ENCODE results near the gene SLC6A18.
"Not testable (repeated sequence)": the region's sequence is repeated elsewhere in the genome, so short reads cannot be mapped to it uniquely, and the experiment has no call there.

SLC6A18 gene

GRCh38 chr5:1229023-1229422 lies 3.8 kb downstream of the SLC6A18 start:
- 87% methylated on average over 11 of the region's 11 CpGs for WGBS (ENCODE audit: insufficient coverage)
- POLR2A ChIA-PET; DNase-seq; H3K27ac ChIP-seq (ENCODE audit: insufficient read depth in 1 of 2, low read depth in 1 of 2, low read length in 2 of 2, poor library complexity in 1 of 2, severe bottlenecking in 2 of 2); H3K4me1 ChIP-seq (ENCODE audit: control extremely low read depth in 1 of 4, control insufficient read depth in 4 of 4, insufficient read depth in 4 of 4, low read length in 3 of 4); H3K9me3 ChIP-seq (ENCODE audit: control extremely low read depth in 1 of 5, control insufficient read depth in 4 of 5, insufficient read depth in 2 of 5, low read depth in 1 of 5, low read length in 4 of 5); H3K4me3 ChIP-seq (ENCODE audit: control insufficient read depth in 1 of 7, extremely low read depth in 1 of 7, insufficient read depth in 4 of 7, low read depth in 2 of 7, low read length in 6 of 7); CTCF ChIA-PET; H3K36me3 ChIP-seq (ENCODE audit: control insufficient read depth in 4 of 4, insufficient read depth in 4 of 4, low read length in 3 of 4): not testable (repeated sequence)
- H3K27me3 ChIP-seq (replicated peaks in 2 of 5; ENCODE audit: control insufficient read depth in 4 of 5, insufficient read depth in 5 of 5, low read length in 4 of 5): peaks cover 0 to 52% (median 4%) of the 10 kb centered on the region in 5 experiments

DNA sequence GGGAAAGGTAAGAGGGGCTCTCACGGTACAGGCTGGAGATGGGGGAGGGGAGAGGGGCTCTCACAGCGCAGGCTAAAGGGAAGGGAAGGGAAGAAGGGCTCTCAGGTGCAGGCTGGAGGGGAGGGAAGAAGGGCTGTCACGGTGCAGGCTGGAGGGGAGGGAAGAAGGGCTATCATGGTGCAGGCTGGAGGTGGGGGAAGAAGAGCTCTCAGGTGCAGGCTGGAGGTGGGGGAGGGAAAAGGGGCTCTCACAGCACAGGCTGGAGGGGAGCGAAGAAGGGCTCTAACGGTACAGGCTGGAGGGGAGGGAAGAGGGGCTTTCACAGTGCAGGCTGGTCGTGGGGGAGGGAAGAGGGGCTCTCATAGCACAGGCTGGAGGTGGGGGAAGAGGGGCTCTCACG lies 4.6 kb downstream of the SLC6A18 start:
- Histone ChIP-seq H3K4me3 (ENCODE audit: control insufficient read depth in 1 of 7, extremely low read depth in 1 of 7, insufficient read depth in 4 of 7, low read depth in 2 of 7, low read length in 6 of 7) (no peak overlapping the region), H3K9me3 (ENCODE audit: control extremely low read depth in 1 of 5, control insufficient read depth in 4 of 5, insufficient read depth in 2 of 5, low read depth in 1 of 5, low read length in 4 of 5) (peaks cover 0 to 4% (median 0%) of the 10 kb centered on the region in 5 experiments), H3K36me3 (ENCODE audit: control insufficient read depth in 4 of 4, insufficient read depth in 4 of 4, low read length in 3 of 4) (no peaks in the 10 kb centered on the region), H3K27me3 (replicated peaks in 2 of 5; ENCODE audit: control insufficient read depth in 4 of 5, insufficient read depth in 5 of 5, low read length in 4 of 5) (peaks cover 0 to 53% (median 4%) of the 10 kb centered on the region in 5 experiments), H3K27ac (ENCODE audit: insufficient read depth in 1 of 2, low read depth in 1 of 2, low read length in 2 of 2, poor library complexity in 1 of 2, severe bottlenecking in 2 of 2) (no peak overlapping the region), H3K4me1 (ENCODE audit: control extremely low read depth in 1 of 4, control insufficient read depth in 4 of 4, insufficient read depth in 4 of 4, low read length in 3 of 4) (no peaks in the 10 kb centered on the region)
- POLR2A ChIA-PET: no interaction called here
- CTCF ChIA-PET: interaction anchor here (1.5 kb wide), 1 partner anchor 55 kb away, joined by 4 read pairs; no protein-coding TSS in a partner anchor
- WGBS (ENCODE audit: insufficient coverage): 56% methylated on average over 5 of the region's 7 CpGs
- no peak for DNase-seq

DNA sequence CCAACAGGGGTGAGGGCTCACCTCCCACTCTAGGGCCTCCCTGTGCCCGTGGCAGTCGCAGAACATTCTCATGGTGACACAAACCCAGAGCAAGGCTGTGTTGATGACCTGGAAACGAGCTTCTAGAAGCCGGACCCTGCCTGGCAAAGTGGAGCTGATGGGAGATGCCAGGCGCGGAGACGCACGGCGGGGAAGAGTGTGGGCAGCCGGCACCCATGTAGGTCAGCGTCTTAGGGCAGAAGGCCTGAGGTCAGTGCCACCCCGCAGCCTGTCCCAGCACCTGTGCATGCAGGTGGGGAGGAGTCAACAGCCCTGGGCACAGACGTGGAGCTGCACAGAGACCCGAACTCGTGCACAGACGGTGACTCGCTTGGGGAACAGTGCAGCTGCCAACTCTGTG lies 5.4 kb downstream of the SLC6A18 start:
- H3K27ac ChIP-seq (ENCODE audit: insufficient read depth in 1 of 2, low read depth in 1 of 2, low read length in 2 of 2, poor library complexity in 1 of 2, severe bottlenecking in 2 of 2): no peak overlapping the region
- H3K4me3 ChIP-seq (ENCODE audit: control insufficient read depth in 1 of 7, extremely low read depth in 1 of 7, insufficient read depth in 4 of 7, low read depth in 2 of 7, low read length in 6 of 7): no peak overlapping the region
- peaks cover 0 to 55% (median 4%) of the 10 kb centered on the region in 5 experiments for H3K27me3 ChIP-seq (replicated peaks in 2 of 5; ENCODE audit: control insufficient read depth in 4 of 5, insufficient read depth in 5 of 5, low read length in 4 of 5)
- H3K36me3 ChIP-seq (ENCODE audit: control insufficient read depth in 4 of 4, insufficient read depth in 4 of 4, low read length in 3 of 4): no peaks in the 10 kb centered on the region
- no peak for DNase-seq
- POLR2A ChIA-PET: no interaction called here
- CTCF ChIA-PET: interaction anchor here (1.5 kb wide), 1 partner anchor 56 kb away, joined by 4 read pairs; no protein-coding TSS in a partner anchor
- H3K4me1 ChIP-seq (ENCODE audit: control extremely low read depth in 1 of 4, control insufficient read depth in 4 of 4, insufficient read depth in 4 of 4, low read length in 3 of 4): no peaks in the 10 kb centered on the region
- 93% methylated on average over 16 of the region's 17 CpGs for WGBS (ENCODE audit: insufficient coverage)
- H3K9me3 ChIP-seq (ENCODE audit: control extremely low read depth in 1 of 5, control insufficient read depth in 4 of 5, insufficient read depth in 2 of 5, low read depth in 1 of 5, low read length in 4 of 5): peaks cover 0 to 12% (median 4%) of the 10 kb centered on the region in 5 experiments

DNA sequence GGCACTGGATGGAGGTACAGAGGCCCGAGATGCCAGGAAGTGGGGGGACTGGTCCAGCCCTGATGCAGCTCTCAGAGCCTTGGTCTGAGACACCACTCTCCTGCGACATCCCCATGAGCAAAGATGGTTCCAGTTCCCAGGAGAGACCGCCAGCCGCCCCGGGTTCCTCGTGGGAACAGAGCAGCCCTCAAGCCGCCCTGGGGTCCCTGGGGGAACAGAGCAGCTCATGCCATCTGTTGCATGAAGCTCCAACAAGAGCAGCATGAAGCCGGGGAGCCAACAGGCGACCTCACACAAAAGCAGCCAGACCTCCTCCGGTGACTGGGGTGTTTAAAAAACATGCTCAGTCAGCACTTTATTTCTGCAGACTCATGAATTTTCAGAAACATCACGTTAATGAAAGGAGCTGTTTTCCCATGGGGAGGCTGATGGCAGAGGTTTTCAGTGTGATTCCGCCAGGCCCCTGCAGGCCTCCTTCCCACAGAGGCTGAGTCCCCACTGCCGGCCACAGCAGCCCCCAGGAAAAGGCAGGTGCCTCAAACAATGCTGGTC lies 6.2 kb downstream of the SLC6A18 start:
- no peak overlapping the region for H3K27ac ChIP-seq (ENCODE audit: insufficient read depth in 1 of 2, low read depth in 1 of 2, low read length in 2 of 2, poor library complexity in 1 of 2, severe bottlenecking in 2 of 2)
- POLR2A ChIA-PET: no interaction called here
- WGBS (ENCODE audit: insufficient coverage): 81% methylated on average over 13 of the region's 13 CpGs
- H3K36me3 ChIP-seq (ENCODE audit: control insufficient read depth in 4 of 4, insufficient read depth in 4 of 4, low read length in 3 of 4): no peaks in the 10 kb centered on the region
- no peaks in the 10 kb centered on the region for H3K4me1 ChIP-seq (ENCODE audit: control extremely low read depth in 1 of 4, control insufficient read depth in 4 of 4, insufficient read depth in 4 of 4, low read length in 3 of 4)
- no peak for DNase-seq
- H3K4me3 ChIP-seq (ENCODE audit: control insufficient read depth in 1 of 7, extremely low read depth in 1 of 7, insufficient read depth in 4 of 7, low read depth in 2 of 7, low read length in 6 of 7): no peak overlapping the region
- H3K9me3 ChIP-seq (ENCODE audit: control extremely low read depth in 1 of 5, control insufficient read depth in 4 of 5, insufficient read depth in 2 of 5, low read depth in 1 of 5, low read length in 4 of 5): peaks cover 0 to 20% (median 7%) of the 10 kb centered on the region in 5 experiments
- CTCF ChIA-PET: interaction anchor here (1.5 kb wide), 1 partner anchor 57 kb away, joined by 4 read pairs; no protein-coding TSS in a partner anchor
- H3K27me3 ChIP-seq (replicated peaks in 2 of 5; ENCODE audit: control insufficient read depth in 4 of 5, insufficient read depth in 5 of 5, low read length in 4 of 5): peaks cover 0 to 55% (median 2%) of the 10 kb centered on the region in 5 experiments

DNA sequence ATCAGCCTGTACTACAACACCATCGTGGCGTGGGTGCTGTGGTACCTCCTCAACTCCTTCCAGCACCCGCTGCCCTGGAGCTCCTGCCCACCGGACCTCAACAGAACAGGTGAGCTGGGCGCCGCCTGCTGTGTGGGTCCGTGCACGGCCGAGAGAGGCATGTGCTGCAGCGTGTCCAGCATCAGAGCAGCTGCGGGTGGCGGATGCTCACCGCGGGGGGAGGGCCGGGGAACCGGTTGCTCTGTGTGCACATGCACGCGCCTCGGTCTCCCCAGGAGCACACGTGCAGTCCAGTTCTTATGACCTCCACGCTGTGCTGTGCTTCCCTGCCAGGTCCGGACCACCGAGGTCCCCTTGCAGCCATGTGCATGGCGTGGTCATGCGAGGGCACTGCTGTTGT lies 7.6 kb downstream of the SLC6A18 start:
- no peak overlapping the region for H3K4me3 ChIP-seq (ENCODE audit: control insufficient read depth in 1 of 7, extremely low read depth in 1 of 7, insufficient read depth in 4 of 7, low read depth in 2 of 7, low read length in 6 of 7)
- H3K9me3 ChIP-seq (ENCODE audit: control extremely low read depth in 1 of 5, control insufficient read depth in 4 of 5, insufficient read depth in 2 of 5, low read depth in 1 of 5, low read length in 4 of 5): peaks cover 3 to 24% (median 7%) of the 10 kb centered on the region in 5 experiments
- WGBS (ENCODE audit: insufficient coverage): 95% methylated on average over 25 of the region's 25 CpGs
- POLR2A ChIA-PET: interaction anchor here (0.8 kb wide), 1 partner anchor 14 kb away, joined by 3 read pairs; no protein-coding TSS in a partner anchor
- DNase-seq: no peak
- CTCF ChIA-PET: no interaction called here
- no peaks in the 10 kb centered on the region for H3K36me3 ChIP-seq (ENCODE audit: control insufficient read depth in 4 of 4, insufficient read depth in 4 of 4, low read length in 3 of 4)
- H3K4me1 ChIP-seq (ENCODE audit: control extremely low read depth in 1 of 4, control insufficient read depth in 4 of 4, insufficient read depth in 4 of 4, low read length in 3 of 4): no peaks in the 10 kb centered on the region
- H3K27me3 ChIP-seq (replicated peaks in 2 of 5; ENCODE audit: control insufficient read depth in 4 of 5, insufficient read depth in 5 of 5, low read length in 4 of 5): peaks cover 0 to 44% (median 2%) of the 10 kb centered on the region in 5 experiments
- no peak overlapping the region for H3K27ac ChIP-seq (ENCODE audit: insufficient read depth in 1 of 2, low read depth in 1 of 2, low read length in 2 of 2, poor library complexity in 1 of 2, severe bottlenecking in 2 of 2)

DNA sequence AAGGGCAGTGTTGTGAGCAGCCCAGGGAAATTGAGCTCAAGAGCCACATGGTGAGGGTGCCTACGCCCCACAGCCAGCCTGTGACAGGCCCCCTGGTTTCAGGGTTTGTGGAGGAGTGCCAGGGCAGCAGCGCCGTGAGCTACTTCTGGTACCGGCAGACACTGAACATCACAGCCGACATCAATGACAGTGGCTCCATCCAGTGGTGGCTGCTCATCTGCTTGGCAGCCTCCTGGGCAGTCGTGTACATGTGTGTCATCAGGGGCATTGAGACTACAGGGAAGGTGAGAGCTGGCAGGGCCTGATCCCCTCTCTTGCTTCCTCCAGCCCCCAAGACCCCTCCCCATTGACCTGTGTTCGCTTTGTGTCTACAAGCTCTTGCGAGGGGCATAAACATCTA lies 10.2 kb downstream of the SLC6A18 start:
- H3K27ac ChIP-seq (ENCODE audit: insufficient read depth in 1 of 2, low read depth in 1 of 2, low read length in 2 of 2, poor library complexity in 1 of 2, severe bottlenecking in 2 of 2): no peak overlapping the region
- H3K36me3 ChIP-seq (ENCODE audit: control insufficient read depth in 4 of 4, insufficient read depth in 4 of 4, low read length in 3 of 4): no peaks in the 10 kb centered on the region
- DNase-seq: no peak
- CTCF ChIA-PET: no interaction called here
- WGBS (ENCODE audit: insufficient coverage): 86% methylated on average over 7 of the region's 8 CpGs
- peaks cover 0 to 26% (median 0%) of the 10 kb centered on the region in 5 experiments for H3K27me3 ChIP-seq (replicated peaks in 2 of 5; ENCODE audit: control insufficient read depth in 4 of 5, insufficient read depth in 5 of 5, low read length in 4 of 5)
- no peak overlapping the region for H3K4me3 ChIP-seq (ENCODE audit: control insufficient read depth in 1 of 7, extremely low read depth in 1 of 7, insufficient read depth in 4 of 7, low read depth in 2 of 7, low read length in 6 of 7)
- POLR2A ChIA-PET: no interaction called here
- H3K9me3 ChIP-seq (ENCODE audit: control extremely low read depth in 1 of 5, control insufficient read depth in 4 of 5, insufficient read depth in 2 of 5, low read depth in 1 of 5, low read length in 4 of 5): peaks cover 3 to 24% (median 7%) of the 10 kb centered on the region in 5 experiments
- no peaks in the 10 kb centered on the region for H3K4me1 ChIP-seq (ENCODE audit: control extremely low read depth in 1 of 4, control insufficient read depth in 4 of 4, insufficient read depth in 4 of 4, low read length in 3 of 4)

DNA sequence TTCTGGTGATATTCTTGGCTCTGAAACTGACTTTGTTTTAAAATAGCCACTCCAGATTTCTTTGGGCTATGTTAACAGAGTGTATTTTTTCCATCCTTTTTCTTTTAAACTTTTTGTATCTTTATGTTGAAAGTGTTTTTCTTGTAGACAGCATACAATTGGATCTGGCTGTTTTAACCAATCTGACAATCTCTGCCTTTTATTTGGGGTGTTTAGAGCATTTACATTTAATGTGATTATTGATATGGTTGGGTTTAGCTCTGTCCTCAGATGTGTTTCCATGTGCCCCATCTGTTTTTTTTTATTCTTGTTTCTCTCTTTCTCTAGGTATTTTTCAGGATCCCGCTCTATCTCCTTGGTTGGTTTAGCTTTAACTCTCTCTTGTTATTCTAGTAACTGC lies 10.7 kb downstream of the SLC6A18 start:
- Histone ChIP-seq H3K4me1 (ENCODE audit: control extremely low read depth in 1 of 4, control insufficient read depth in 4 of 4, insufficient read depth in 4 of 4, low read length in 3 of 4) (no peaks in the 10 kb centered on the region), H3K9me3 (ENCODE audit: control extremely low read depth in 1 of 5, control insufficient read depth in 4 of 5, insufficient read depth in 2 of 5, low read depth in 1 of 5, low read length in 4 of 5) (peaks cover 3 to 24% (median 7%) of the 10 kb centered on the region in 5 experiments), H3K36me3 (ENCODE audit: control insufficient read depth in 4 of 4, insufficient read depth in 4 of 4, low read length in 3 of 4) (no peaks in the 10 kb centered on the region), H3K27me3 (replicated peaks in 2 of 5; ENCODE audit: control insufficient read depth in 4 of 5, insufficient read depth in 5 of 5, low read length in 4 of 5) (peaks cover 0 to 21% (median 0%) of the 10 kb centered on the region in 5 experiments), H3K27ac (ENCODE audit: insufficient read depth in 1 of 2, low read depth in 1 of 2, low read length in 2 of 2, poor library complexity in 1 of 2, severe bottlenecking in 2 of 2) (no peak overlapping the region), H3K4me3 (ENCODE audit: control insufficient read depth in 1 of 7, extremely low read depth in 1 of 7, insufficient read depth in 4 of 7, low read depth in 2 of 7, low read length in 6 of 7) (no peak overlapping the region)
- no CpG with 5 or more reads among the region's 1 CpG for WGBS (ENCODE audit: insufficient coverage)
- no peak for DNase-seq
- ChIA-PET CTCF (no interaction called here), POLR2A (no interaction called here)
